Endodermal cell (in vitro differentiated cells): ENCODE results near the gene CNOT1. TPM values are rescaled to one million over a fixed set of nuclear protein-coding genes. Genes with fewer than 3 reads are reported as not detected.
A peak's percentile ranks its signal among the peaks of the same experiment; 100 is the strongest.
"Not testable (repeated sequence)": the region's sequence is repeated elsewhere in the genome, so short reads cannot be mapped to it uniquely, and the experiment has no call there.

Source experiments
- DNase-seq: peaks from one replicate; pipeline ENCODE4 v3.0.0-alpha.2; 2017
- H3K27ac ChIP-seq: 2 replicates; pipeline ENCODE4 v1.5.1; 2013; ENCODE audit warnings: mild to moderate bottlenecking, low read depth, low read length, moderate library complexity
- H3K27me3 ChIP-seq: 2 replicates; pipeline ENCODE4 v1.6.1; 2013; ENCODE audit warnings: mild to moderate bottlenecking, low read length, moderate library complexity; ENCODE audit not compliant: insufficient read depth, control insufficient read depth, poor library complexity, severe bottlenecking
- H3K36me3 ChIP-seq: 2 replicates; pipeline ENCODE4 v1.7.0; 2013; ENCODE audit warnings: mild to moderate bottlenecking, low read length, moderate library complexity; ENCODE audit not compliant: control insufficient read depth, insufficient read depth
- H3K4me1 ChIP-seq: one replicate; pipeline ENCODE4 v1.7.0; 2013; ENCODE audit warnings: low read length; ENCODE audit not compliant: control insufficient read depth, insufficient read depth
- H3K4me3 ChIP-seq: 2 replicates; pipeline ENCODE4 v1.5.1; 2013; ENCODE audit warnings: mild to moderate bottlenecking, low read length, moderate library complexity
- H3K9ac ChIP-seq: 2 replicates; pipeline ENCODE4 v1.6.1; 2013; ENCODE audit warnings: mild to moderate bottlenecking, low read length, moderate library complexity; ENCODE audit not compliant: poor library complexity, severe bottlenecking; ENCODE audit errors: extremely low read depth
- H3K9me3 ChIP-seq: 2 replicates; pipeline ENCODE4 v1.6.1; 2013; ENCODE audit warnings: mild to moderate bottlenecking, low read length, moderate library complexity; ENCODE audit not compliant: control insufficient read depth
- H3K27ac Mint-ChIP-seq: 2 replicates; pipeline ENCODE4 v1.8.0; 2020; ENCODE audit warnings: mixed read lengths
- H3K27me3 Mint-ChIP-seq: 2 replicates; pipeline ENCODE4 v1.8.0; 2021; ENCODE audit warnings: mild to moderate bottlenecking, mixed read lengths; ENCODE audit not compliant: insufficient read depth
- H3K36me3 Mint-ChIP-seq: 2 replicates; pipeline ENCODE4 v1.8.0; 2020; ENCODE audit warnings: low read depth, mixed read lengths
- H3K4me1 Mint-ChIP-seq: 2 replicates; pipeline ENCODE4 v1.8.0; 2020; ENCODE audit warnings: mixed read lengths
- H3K4me3 Mint-ChIP-seq: 2 replicates; pipeline ENCODE4 v1.8.0; 2020; ENCODE audit warnings: mild to moderate bottlenecking, moderate library complexity, mixed read lengths
- H3K9me3 Mint-ChIP-seq: 2 replicates; pipeline ENCODE4 v1.8.0; 2020; ENCODE audit warnings: mild to moderate bottlenecking, mixed read lengths
- CTCF ChIP-seq: fragments of 200-600 bp; sonication (generic); conservative IDR thresholded peaks from 2 replicates; pipeline ENCODE4 v1.5.0; 2021; ENCODE audit warnings: antibody characterized with exemption, mild to moderate bottlenecking
- WGBS, 2 experiments: methylation state at CpG; one replicate each; pipeline versions ENCODE4 v1.1.5 to v1.1.7; 2013; ENCODE audit warnings: missing lambda C conversion rate in 2 of 2, mixed read lengths in 1 of 2; ENCODE audit not compliant: insufficient coverage in 1 of 2, insufficient read length in 1 of 2; 5-methylcytosine and 5-hydroxymethylcytosine counted together
- total RNA-seq, 2 donors: library from RNA; stranded (reverse); fragmentation: NEBNext Ultra II Directional in 1 of 2; extraction: Animal tissue kit (Norgen Biotek cat#: 25700) in 1 of 2; gene quantifications; 2 replicates in 1 of 2; 3 replicates in 1 of 2; pipeline ENCODE4 v1.2.1, GENCODE V29; 2021

The CNOT1 gene
- total RNA-seq, 2 donors from 2014 or later = 253 to 263 TPM

DNA sequence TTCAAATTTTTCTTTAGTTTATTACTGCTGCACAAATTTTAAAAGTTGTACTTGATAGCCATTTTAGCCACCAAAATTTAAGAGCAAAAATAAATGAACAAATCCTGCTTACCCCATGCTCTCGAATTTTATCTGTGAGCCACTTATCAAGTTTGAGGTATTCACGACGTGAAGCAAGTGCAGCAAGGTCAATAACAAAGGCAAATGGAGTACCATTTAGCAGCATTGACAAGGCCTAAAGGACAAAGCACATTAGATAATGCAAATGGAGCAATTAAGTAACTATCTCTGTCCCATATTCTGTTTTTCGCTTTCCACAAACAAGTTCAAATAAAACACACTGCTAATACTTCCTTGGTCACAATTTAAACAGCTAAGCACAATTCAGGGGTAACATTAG lies 54.7 kb downstream of the CNOT1 start:
- no peaks in the 10 kb centered on the region for H3K27me3 Mint-ChIP-seq
- H3K36me3 ChIP-seq = peaks cover 94% of the 10 kb centered on the region
- DNase-seq = no peak
- H3K27ac Mint-ChIP-seq = no peak overlapping the region
- H3K4me3 ChIP-seq = no peak overlapping the region
- no peak overlapping the region for H3K27ac ChIP-seq
- no peak for TF ChIP-seq CTCF
- H3K4me1 Mint-ChIP-seq = no peaks in the 10 kb centered on the region
- no peaks in the 10 kb centered on the region for H3K9me3 Mint-ChIP-seq
- WGBS, 2 experiments = 84 to 88% methylated on average over 4 of the region's 4 CpGs
- H3K36me3 Mint-ChIP-seq = peaks cover 95% of the 10 kb centered on the region
- H3K27me3 ChIP-seq = no peaks in the 10 kb centered on the region
- H3K4me1 ChIP-seq = no peaks in the 10 kb centered on the region
- H3K9me3 ChIP-seq = no peaks in the 10 kb centered on the region
- no peak overlapping the region for H3K9ac ChIP-seq
- no peak overlapping the region for H3K4me3 Mint-ChIP-seq

GRCh38 chr16:58565697-58566096 lies 63.9 kb downstream of the CNOT1 start:
- not testable (repeated sequence) for H3K4me3 ChIP-seq, H3K9ac ChIP-seq, DNase-seq, H3K27me3 ChIP-seq, H3K27me3 Mint-ChIP-seq, H3K27ac Mint-ChIP-seq, H3K9me3 Mint-ChIP-seq, H3K4me1 Mint-ChIP-seq, H3K9me3 ChIP-seq, H3K4me3 Mint-ChIP-seq, H3K4me1 ChIP-seq, H3K27ac ChIP-seq
- H3K36me3 ChIP-seq = peaks cover 87% of the 10 kb centered on the region
- peaks cover 68% of the 10 kb centered on the region for H3K36me3 Mint-ChIP-seq
- 97% methylated on average over 4 of the region's 4 CpGs; no CpG with 5 or more reads in 1 of the 2 experiments for WGBS, 2 experiments

GRCh38 chr16:58563775-58564174 lies 65.9 kb downstream of the CNOT1 start:
- DNase-seq = no peak
- H3K36me3 ChIP-seq = peaks cover 84% of the 10 kb centered on the region
- no peak overlapping the region for H3K4me3 Mint-ChIP-seq
- 96 to 100% methylated on average over 1 to 3 of the region's 4 CpGs for WGBS, 2 experiments
- H3K9me3 ChIP-seq = no peaks in the 10 kb centered on the region
- H3K36me3 Mint-ChIP-seq = peaks cover 56% of the 10 kb centered on the region
- H3K27ac Mint-ChIP-seq = peak overlapping the region; percentile 10
- no peaks in the 10 kb centered on the region for H3K27me3 ChIP-seq
- no peak overlapping the region for H3K4me3 ChIP-seq
- no peak overlapping the region for H3K9ac ChIP-seq
- no peaks in the 10 kb centered on the region for H3K4me1 Mint-ChIP-seq
- peak; percentile 56 for TF ChIP-seq CTCF
- no peaks in the 10 kb centered on the region for H3K27me3 Mint-ChIP-seq
- H3K4me1 ChIP-seq = no peaks in the 10 kb centered on the region
- no peak overlapping the region for H3K27ac ChIP-seq
- H3K9me3 Mint-ChIP-seq = no peaks in the 10 kb centered on the region

- TF ChIP-seq CTCF = no peak
- Mint-ChIP-seq H3K27ac (no peak overlapping the region), H3K27me3 (no peaks in the 10 kb centered on the region), H3K4me3 (no peak overlapping the region), H3K36me3 (peaks cover 59% of the 10 kb centered on the region), H3K9me3 (no peaks in the 10 kb centered on the region), H3K4me1 (no peaks in the 10 kb centered on the region)
- Histone ChIP-seq H3K4me1 (no peaks in the 10 kb centered on the region), H3K9me3 (no peaks in the 10 kb centered on the region), H3K27ac (no peak overlapping the region), H3K36me3 (peaks cover 85% of the 10 kb centered on the region), H3K9ac (no peak overlapping the region), H3K4me3 (no peak overlapping the region), H3K27me3 (no peaks in the 10 kb centered on the region)
- DNase-seq = no peak
Measured at GRCh38 chr16:58563235-58563634, 66.4 kb downstream of the CNOT1 start.
